ENCODE data around the gene SLC4A1.

Gene SLC4A1

GRCh38 chr17:44283344-44284023 is 15.5 kb upstream of the SLC4A1 start:
- DNase-seq (ENCODE audit: low read depth): no peak

GRCh38 chr17:44282264-44282663 is 14.3 kb upstream of the SLC4A1 start:
- no peak for DNase-seq (ENCODE audit: low read depth)

GRCh38 chr17:44281570-44281969 is 13.6 kb upstream of the SLC4A1 start:
- DNase-seq (ENCODE audit: low read depth): no peak

- no peak for DNase-seq (ENCODE audit: low read depth)
These were observed 12.5 kb upstream of the SLC4A1 start for GRCh38 chr17:44280392-44280937.

- peak; percentile 81 for DNase-seq (ENCODE audit: low read depth)
These were observed 11.9 kb upstream of the SLC4A1 start for GRCh38 chr17:44279666-44280391.

GRCh38 chr17:44279346-44279665 is 11.4 kb upstream of the SLC4A1 start:
- no peak for DNase-seq (ENCODE audit: low read depth)

GRCh38 chr17:44277976-44278375 is 10.0 kb upstream of the SLC4A1 start:
- peak; percentile 25 for DNase-seq (ENCODE audit: low read depth)

GRCh38 chr17:44273607-44274006 is 5.7 kb upstream of the SLC4A1 start:
- no peak for DNase-seq (ENCODE audit: low read depth)

GRCh38 chr17:44272954-44273353 is 5.0 kb upstream of the SLC4A1 start:
- DNase-seq (ENCODE audit: low read depth): no peak

GRCh38 chr17:44272321-44272951 is 4.5 kb upstream of the SLC4A1 start:
- DNase-seq (ENCODE audit: low read depth): no peak

GRCh38 chr17:44269535-44270240 is 1.8 kb upstream of the SLC4A1 start:
- no peak for DNase-seq (ENCODE audit: low read depth)

- no peak for DNase-seq (ENCODE audit: low read depth)
These were observed 987 bp upstream of the SLC4A1 start for GRCh38 chr17:44268709-44269534.

GRCh38 chr17:44267165-44267455 is 825 bp downstream of the SLC4A1 start:
- no peak for DNase-seq (ENCODE audit: low read depth)

GRCh38 chr17:44266402-44267164 is 1.4 kb downstream of the SLC4A1 start:
- DNase-seq (ENCODE audit: low read depth): no peak

- DNase-seq (ENCODE audit: low read depth): no peak
These were observed 4.5 kb downstream of the SLC4A1 start for GRCh38 chr17:44263345-44263902.

GRCh38 chr17:44262654-44263225 is 5.2 kb downstream of the SLC4A1 start:
- no peak for DNase-seq (ENCODE audit: low read depth)

- DNase-seq (ENCODE audit: low read depth): no peak
These were observed 7.6 kb downstream of the SLC4A1 start for GRCh38 chr17:44260296-44260695.

GRCh38 chr17:44258811-44259351 is 9.1 kb downstream of the SLC4A1 start:
- DNase-seq (ENCODE audit: low read depth): no peak

GRCh38 chr17:44257815-44258760 is 9.8 kb downstream of the SLC4A1 start:
- no peak for DNase-seq (ENCODE audit: low read depth)

All from stromal cell of bone marrow (primary cell).